ENCODE results near the gene TMEM259.

The TMEM259 gene

DNA sequence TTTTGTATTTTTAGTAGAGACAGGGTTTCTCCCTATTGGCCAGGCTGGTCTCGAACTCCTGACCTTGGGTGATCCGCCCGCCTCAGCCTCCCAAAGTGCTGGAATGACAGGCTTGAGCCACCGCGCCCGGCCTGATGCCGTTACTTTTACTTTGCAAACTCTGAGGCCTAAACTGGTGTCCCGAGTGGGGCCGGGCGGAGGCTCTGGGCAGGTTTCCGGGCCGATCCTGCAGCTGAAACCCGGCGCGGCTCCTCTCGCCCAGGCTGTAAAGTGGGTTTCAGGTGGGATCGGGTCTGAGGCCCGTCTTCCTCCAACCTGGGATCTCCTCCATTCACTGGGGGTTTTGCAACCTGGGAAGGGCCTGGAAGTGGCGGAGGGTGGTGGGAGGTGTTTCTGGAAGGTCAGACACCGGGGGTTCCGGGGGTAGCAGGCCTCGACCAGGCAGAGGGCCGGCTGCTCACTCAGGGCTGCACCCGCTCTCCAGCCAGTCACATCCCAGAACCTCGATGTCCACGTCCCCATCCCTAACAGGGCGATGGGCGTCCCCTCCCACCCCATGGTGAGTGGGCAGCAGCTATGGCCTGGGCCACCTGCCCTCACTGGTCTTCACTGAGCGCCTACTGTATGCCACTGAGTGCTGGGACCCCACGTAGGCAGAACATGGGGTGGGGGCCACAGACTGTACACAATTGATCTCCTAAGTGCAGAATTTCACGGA, 58.1 kb downstream of the TMEM259 start:
- Histone ChIP-seq H3K27me3 (ENCODE audit: control insufficient read depth in 1 of 2, insufficient read depth in 2 of 2, low read length in 2 of 2) (no peaks in the 10 kb centered on the region), H3K36me3 (ENCODE audit: control insufficient read depth in 2 of 2, insufficient read depth in 2 of 2, low read length in 2 of 2) (peaks cover 6 to 10% of the 10 kb centered on the region in 2 donors), H3K4me1 (ENCODE audit: control insufficient read depth, insufficient read depth, low read length) (no peaks in the 10 kb centered on the region), H3K4me3 (ENCODE audit: low read length in 2 of 2) (no peak overlapping the region), H3K9ac (ENCODE audit: low read length in 2 of 2) (no peak overlapping the region), H3K9me3 (ENCODE audit: control insufficient read depth in 2 of 2, low read length in 2 of 2) (no peaks in the 10 kb centered on the region), H3K27ac (ENCODE audit: low read length) (no peak overlapping the region)

DNA sequence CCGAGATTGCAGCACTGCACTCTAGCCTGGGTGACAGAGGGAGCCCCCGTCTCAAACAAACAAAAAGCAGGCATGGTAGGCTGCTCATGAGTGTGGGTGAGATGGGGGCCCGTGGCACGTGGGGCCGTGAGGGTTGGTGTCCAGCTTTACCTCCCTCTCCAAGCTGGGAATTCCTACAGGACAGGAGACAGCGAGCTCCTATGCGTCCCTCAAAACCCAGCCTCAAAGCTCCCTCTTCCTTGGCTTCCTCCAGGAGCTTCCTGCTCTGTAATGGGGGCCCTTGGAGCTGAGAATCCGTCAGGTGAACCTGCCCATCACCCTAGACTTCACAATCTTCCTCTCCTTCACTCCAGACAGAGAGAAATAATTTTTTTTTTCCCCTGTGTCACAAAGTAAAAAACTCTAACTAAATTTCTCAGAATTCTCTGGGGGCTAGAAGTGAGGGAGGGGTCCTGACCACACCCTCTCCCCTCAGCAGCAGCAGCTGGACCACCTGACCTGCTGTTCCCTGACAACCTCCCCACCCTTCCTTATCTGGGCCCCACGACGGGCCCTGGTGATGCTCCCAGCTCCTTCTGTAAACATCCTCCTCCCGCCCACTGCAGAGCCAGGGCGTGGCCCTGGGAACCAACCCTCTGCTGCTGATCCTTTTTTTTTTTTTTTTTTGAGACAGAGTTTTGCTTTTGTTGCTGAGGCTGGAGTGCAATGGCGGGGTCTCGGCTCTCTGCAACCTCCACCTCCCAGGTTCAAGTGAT, 58.9 kb downstream of the TMEM259 start:
- Histone ChIP-seq H3K9me3 (ENCODE audit: control insufficient read depth in 2 of 2, low read length in 2 of 2) (no peaks in the 10 kb centered on the region), H3K4me1 (ENCODE audit: control insufficient read depth, insufficient read depth, low read length) (no peaks in the 10 kb centered on the region), H3K4me3 (ENCODE audit: low read length in 2 of 2) (no peak overlapping the region), H3K27ac (ENCODE audit: low read length) (no peak overlapping the region), H3K36me3 (ENCODE audit: control insufficient read depth in 2 of 2, insufficient read depth in 2 of 2, low read length in 2 of 2) (peaks cover 6 to 10% of the 10 kb centered on the region in 2 donors), H3K27me3 (ENCODE audit: control insufficient read depth in 1 of 2, insufficient read depth in 2 of 2, low read length in 2 of 2) (no peaks in the 10 kb centered on the region), H3K9ac (ENCODE audit: low read length in 2 of 2) (no peak overlapping the region)

DNA sequence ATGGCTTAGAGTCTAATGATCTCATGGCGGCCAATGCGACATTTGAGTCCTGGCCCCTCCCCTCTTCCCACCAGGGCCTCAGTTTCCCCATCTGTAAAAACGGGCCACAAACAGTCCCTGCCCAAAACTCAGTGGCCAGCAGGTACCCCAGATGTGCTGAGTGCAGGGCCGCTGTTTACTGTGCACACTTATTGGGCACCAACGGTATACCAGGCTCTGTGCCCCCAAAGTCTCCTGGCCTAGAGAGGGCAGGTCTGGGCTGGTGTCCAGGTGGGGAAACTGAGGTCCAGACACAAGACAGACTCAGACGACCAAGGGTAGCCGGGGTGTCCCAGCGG, 60.4 kb downstream of the TMEM259 start:
- H3K9ac ChIP-seq (ENCODE audit: low read length in 2 of 2), result no peak overlapping the region
- no peaks in the 10 kb centered on the region for H3K9me3 ChIP-seq (ENCODE audit: control insufficient read depth in 2 of 2, low read length in 2 of 2)
- peaks cover 3 to 7% of the 10 kb centered on the region in 2 donors for H3K36me3 ChIP-seq (ENCODE audit: control insufficient read depth in 2 of 2, insufficient read depth in 2 of 2, low read length in 2 of 2)
- H3K27ac ChIP-seq (ENCODE audit: low read length), result no peak overlapping the region
- H3K4me3 ChIP-seq (ENCODE audit: low read length in 2 of 2), result no peak overlapping the region
- H3K4me1 ChIP-seq (ENCODE audit: control insufficient read depth, insufficient read depth, low read length), result no peaks in the 10 kb centered on the region
- H3K27me3 ChIP-seq (ENCODE audit: control insufficient read depth in 1 of 2, insufficient read depth in 2 of 2, low read length in 2 of 2), result no peaks in the 10 kb centered on the region

DNA sequence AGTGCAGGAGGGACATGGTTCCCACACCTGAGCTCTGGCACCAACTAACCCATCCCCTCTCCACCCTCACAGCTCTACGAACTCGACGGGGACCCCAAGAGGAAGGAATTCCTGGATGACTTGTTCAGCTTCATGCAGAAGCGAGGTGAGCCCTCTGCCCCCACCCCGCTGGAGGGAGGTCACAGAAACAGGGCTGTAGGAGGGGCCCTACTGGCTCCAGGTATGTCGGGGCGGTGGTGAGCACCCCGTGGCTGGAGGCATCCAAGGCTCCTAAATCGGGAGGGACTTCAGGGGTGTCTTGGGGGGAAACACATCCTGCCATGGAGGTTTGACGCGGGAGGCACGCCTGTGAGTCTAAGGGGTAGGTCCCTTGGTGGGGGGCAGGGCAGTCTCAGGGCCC, 60.9 kb downstream of the TMEM259 start:
- Histone ChIP-seq H3K27ac (ENCODE audit: low read length) (no peak overlapping the region), H3K27me3 (ENCODE audit: control insufficient read depth in 1 of 2, insufficient read depth in 2 of 2, low read length in 2 of 2) (no peaks in the 10 kb centered on the region), H3K36me3 (ENCODE audit: control insufficient read depth in 2 of 2, insufficient read depth in 2 of 2, low read length in 2 of 2) (peaks cover 0 to 4% of the 10 kb centered on the region in 2 donors), H3K9ac (ENCODE audit: low read length in 2 of 2) (no peak overlapping the region), H3K4me1 (ENCODE audit: control insufficient read depth, insufficient read depth, low read length) (no peaks in the 10 kb centered on the region), H3K9me3 (ENCODE audit: control insufficient read depth in 2 of 2, low read length in 2 of 2) (no peaks in the 10 kb centered on the region), H3K4me3 (ENCODE audit: low read length in 2 of 2) (no peak overlapping the region)
